Brain microvascular endothelial cell (primary cell): Measurements from ENCODE around the gene GALNS.

ENCODE experiments used
- DNase-seq: peaks from one replicate; pipeline ENCODE4 v3.0.0-alpha.2; 2020
- H3K27ac ChIP-seq: fragments of 250-450 bp; sonication (Bioruptor Pico); 2 replicates; pipeline ENCODE4 v1.5.1; 2020; ENCODE audit warnings: mild to moderate bottlenecking, moderate library complexity
- H3K27me3 ChIP-seq: fragments of 250-450 bp; sonication (Bioruptor Pico); replicated peaks from 2 replicates; pipeline ENCODE4 v1.5.1; 2020; ENCODE audit warnings: mild to moderate bottlenecking
- H3K36me3 ChIP-seq: fragments of 250-450 bp; sonication (Bioruptor Pico); replicated peaks from 2 replicates; pipeline ENCODE4 v1.5.1; 2020; ENCODE audit warnings: mild to moderate bottlenecking
- H3K4me3 ChIP-seq: 2 replicates; pipeline ENCODE4 v1.5.1; 2011; ENCODE audit warnings: low read depth, mild to moderate bottlenecking, control low read depth, low read length, moderate library complexity
- in situ Hi-C: cut with HindIII; loops from 2 replicates; pipeline ENCODE4 v1.10.0; 2017; ENCODE audit warnings: low sequenced_read_pairs, low pct_ligation_motif_present
- TF ChIP-seq, protein P1 (sequence below): IDR thresholded peaks from 2 replicates; pipeline ENCODE4 v1.5.1; 2011; ENCODE audit warnings: low read depth, mild to moderate bottlenecking, moderate library complexity, low read length, control low read depth, inconsistent platforms; ENCODE audit errors: missing control alignments

Gene GALNS

GRCh38 chr16:88868974-88869672 is 12.4 kb upstream of the GALNS start:
- H3K36me3 ChIP-seq: no peaks in the 10 kb centered on the region
- no peak overlapping the region for H3K27ac ChIP-seq
- in situ Hi-C loops: no loop called here
- DNase-seq: no peak
- peaks cover 4% of the 10 kb centered on the region for H3K27me3 ChIP-seq
- TF ChIP-seq, protein P1, sequence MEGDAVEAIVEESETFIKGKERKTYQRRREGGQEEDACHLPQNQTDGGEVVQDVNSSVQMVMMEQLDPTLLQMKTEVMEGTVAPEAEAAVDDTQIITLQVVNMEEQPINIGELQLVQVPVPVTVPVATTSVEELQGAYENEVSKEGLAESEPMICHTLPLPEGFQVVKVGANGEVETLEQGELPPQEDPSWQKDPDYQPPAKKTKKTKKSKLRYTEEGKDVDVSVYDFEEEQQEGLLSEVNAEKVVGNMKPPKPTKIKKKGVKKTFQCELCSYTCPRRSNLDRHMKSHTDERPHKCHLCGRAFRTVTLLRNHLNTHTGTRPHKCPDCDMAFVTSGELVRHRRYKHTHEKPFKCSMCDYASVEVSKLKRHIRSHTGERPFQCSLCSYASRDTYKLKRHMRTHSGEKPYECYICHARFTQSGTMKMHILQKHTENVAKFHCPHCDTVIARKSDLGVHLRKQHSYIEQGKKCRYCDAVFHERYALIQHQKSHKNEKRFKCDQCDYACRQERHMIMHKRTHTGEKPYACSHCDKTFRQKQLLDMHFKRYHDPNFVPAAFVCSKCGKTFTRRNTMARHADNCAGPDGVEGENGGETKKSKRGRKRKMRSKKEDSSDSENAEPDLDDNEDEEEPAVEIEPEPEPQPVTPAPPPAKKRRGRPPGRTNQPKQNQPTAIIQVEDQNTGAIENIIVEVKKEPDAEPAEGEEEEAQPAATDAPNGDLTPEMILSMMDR: no peak
- no peak overlapping the region for H3K4me3 ChIP-seq

DNA sequence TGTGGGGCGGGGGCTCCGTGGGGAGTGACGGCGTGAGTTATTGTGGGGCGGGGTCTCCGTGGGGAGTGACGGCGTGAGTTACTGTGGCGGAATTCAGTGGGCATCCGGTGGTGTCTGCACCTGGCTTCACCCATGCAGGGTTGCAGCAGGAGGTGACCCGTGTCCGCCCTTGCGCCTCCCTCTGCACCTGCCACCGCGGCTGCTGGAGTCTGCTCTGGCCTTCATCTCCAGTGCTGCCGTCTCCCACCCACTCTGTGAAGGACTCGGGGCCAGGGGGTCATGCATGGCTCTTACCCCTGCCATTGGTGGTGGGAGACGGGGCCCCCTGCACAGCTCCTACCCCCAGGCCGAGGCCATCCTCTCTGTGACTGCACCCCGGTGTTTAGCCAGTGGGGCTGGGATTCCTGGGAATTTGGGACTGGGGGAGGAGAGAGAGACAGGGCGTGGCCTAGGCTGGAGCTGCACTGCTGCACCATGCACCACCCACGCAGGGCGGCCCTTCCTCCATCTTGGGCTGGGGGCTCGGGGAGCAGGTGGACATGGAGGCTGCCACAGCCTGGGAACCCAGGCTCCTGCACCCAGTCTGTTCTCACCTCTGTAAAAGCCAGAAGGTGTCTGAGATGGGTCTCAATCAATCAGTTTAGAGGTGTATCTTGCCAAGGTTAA is 11.0 kb upstream of the GALNS start:
- no peak for DNase-seq

GRCh38 chr16:88866151-88866920 is 9.6 kb upstream of the GALNS start, which contains the start of gene PABPN1L:
Gene PABPN1L, minus strand, starts transcription at chr16:88866660. Its CDS starts 54 bp downstream, at chr16:88866606.
- in situ Hi-C loops: no loop called here
- DNase-seq: no peak

More for the DNA sequence above, 11.0 kb upstream of the GALNS start:
- no peak overlapping the region for H3K27ac ChIP-seq
- no peak overlapping the region for H3K4me3 ChIP-seq
- H3K36me3 ChIP-seq: no peaks in the 10 kb centered on the region
- in situ Hi-C loops: no loop called here
- H3K27me3 ChIP-seq: peaks cover 4% of the 10 kb centered on the region
- TF ChIP-seq, protein P1: no peak

GRCh38 chr16:88865742-88866141 is 9.0 kb upstream of the GALNS start:
- TF ChIP-seq, protein P1: no peak
- DNase-seq: no peak
- Histone ChIP-seq H3K36me3 (no peaks in the 10 kb centered on the region), H3K27ac (no peak overlapping the region), H3K4me3 (no peak overlapping the region), H3K27me3 (peaks cover 4% of the 10 kb centered on the region)
- in situ Hi-C loops: no loop called here

More at GRCh38 chr16:88866151-88866920, 9.6 kb upstream of the GALNS start, which contains the start of gene PABPN1L:
- Histone ChIP-seq H3K36me3 (no peaks in the 10 kb centered on the region), H3K4me3 (no peak within 1 kb of the TSS), H3K27ac (no peak within 1 kb of the TSS), H3K27me3 (peaks cover 4% of the 10 kb centered on the region)
- TF ChIP-seq, protein P1: no peak

- DNase-seq: no peak
- no peak overlapping the region for H3K4me3 ChIP-seq
- TF ChIP-seq, protein P1: no peak
- H3K27ac ChIP-seq: no peak overlapping the region
- in situ Hi-C loops: no loop called here
- peaks cover 3% of the 10 kb centered on the region for H3K27me3 ChIP-seq
- peaks cover 3% of the 10 kb centered on the region for H3K36me3 ChIP-seq
Measured at GRCh38 chr16:88865310-88865709, 8.6 kb upstream of the GALNS start.
